SJCRH30 (cell line): ENCODE data around the gene MAML3. TPM values are rescaled to one million over a fixed set of nuclear protein-coding genes. Genes with fewer than 3 reads are reported as not detected.

Experiments
- DNase-seq, 2 experiments: peaks; one replicate each; pipeline ENCODE4 v3.0.0-alpha.2; 2015 to 2020
- H3K27ac ChIP-seq: fragments of 250-450 bp; sonication (Bioruptor Pico); 2 replicates; pipeline ENCODE4 v1.5.1; 2020; ENCODE audit warnings: mild to moderate bottlenecking, moderate library complexity
- H3K27me3 ChIP-seq: fragments of 250-450 bp; sonication (Bioruptor Pico); 2 replicates; pipeline ENCODE4 v1.5.1; 2020; ENCODE audit warnings: mild to moderate bottlenecking, moderate library complexity
- H3K36me3 ChIP-seq: fragments of 250-450 bp; sonication (Bioruptor Pico); 2 replicates; pipeline ENCODE4 v1.5.1; 2020; ENCODE audit warnings: mild to moderate bottlenecking, moderate library complexity
- H3K4me1 ChIP-seq: fragments of 250-450 bp; sonication (Bioruptor Pico); 2 replicates; pipeline ENCODE4 v1.5.1; 2020; ENCODE audit warnings: mild to moderate bottlenecking, moderate library complexity
- H3K4me3 ChIP-seq: fragments of 250-450 bp; sonication (Bioruptor Pico); 2 replicates; pipeline ENCODE4 v1.5.1; 2020; ENCODE audit warnings: mild to moderate bottlenecking, moderate library complexity
- H3K9me3 ChIP-seq: fragments of 250-450 bp; sonication (Bioruptor Pico); replicated peaks from 2 replicates; pipeline ENCODE4 v1.5.1; 2020; ENCODE audit warnings: mild to moderate bottlenecking, moderate library complexity
- total RNA-seq: library from RNA; depleted of rRNA; stranded (reverse); fragments of >200 nt; shearing (Covaris generic); gene quantifications from 2 replicates; pipeline ENCODE4 v1.2.3, GENCODE V29; 2014

MAML3 gene
- total RNA-seq, 1 experiment from 2014 or later, result 0.42 TPM

DNA sequence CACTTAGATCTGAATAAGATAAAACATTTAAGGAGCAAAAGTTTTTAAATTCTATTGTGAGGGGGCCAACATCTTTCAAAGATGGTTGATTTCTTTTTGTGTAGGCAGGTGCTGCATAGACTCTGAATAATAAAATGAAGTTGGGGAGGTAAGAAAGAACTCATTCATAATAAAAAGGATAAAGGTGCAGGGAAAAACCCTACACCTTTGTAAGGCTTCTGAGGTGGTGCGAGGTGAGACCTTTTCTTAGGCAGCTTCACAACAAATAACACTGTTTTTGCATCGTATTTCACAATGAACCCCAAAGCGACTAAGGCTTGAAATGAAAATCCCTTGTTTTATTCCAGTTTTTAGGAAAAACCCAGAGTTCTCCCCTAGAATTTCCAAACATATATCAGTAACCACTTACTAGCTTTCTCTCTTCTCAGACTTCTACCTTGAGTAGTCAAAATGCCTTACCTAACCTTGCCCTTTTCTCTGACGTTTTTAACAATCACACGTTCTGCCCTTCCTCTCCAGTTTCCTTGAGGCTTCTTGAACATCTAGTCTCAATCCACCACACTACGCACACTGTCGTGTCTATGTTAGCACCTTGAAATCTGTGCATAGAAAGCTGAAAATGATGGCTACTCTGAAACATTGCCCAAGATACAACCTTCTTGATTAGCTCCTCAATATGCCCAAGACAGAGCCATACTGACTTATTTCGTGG is 30.2 kb downstream of the MAML3 start:
- H3K36me3 ChIP-seq, result no peaks in the 10 kb centered on the region
- H3K4me3 ChIP-seq, result no peak overlapping the region
- no peak overlapping the region for H3K27ac ChIP-seq
- H3K9me3 ChIP-seq, result no peaks in the 10 kb centered on the region
- no peaks in the 10 kb centered on the region for H3K4me1 ChIP-seq
- DNase-seq, result no peak
- H3K27me3 ChIP-seq, result no peaks in the 10 kb centered on the region

- Histone ChIP-seq H3K36me3 (no peaks in the 10 kb centered on the region), H3K27ac (no peak overlapping the region)
These were observed 31.1 kb downstream of the MAML3 start for GRCh38 chr4:140122891-140123290.

GRCh38 chr4:140121646-140122045 is 32.3 kb downstream of the MAML3 start:
- Histone ChIP-seq H3K27ac (no peak overlapping the region), H3K9me3 (no peaks in the 10 kb centered on the region), H3K36me3 (no peaks in the 10 kb centered on the region), H3K27me3 (no peaks in the 10 kb centered on the region), H3K4me1 (no peaks in the 10 kb centered on the region), H3K4me3 (no peak overlapping the region)
- no peak for DNase-seq

More at GRCh38 chr4:140122891-140123290, 31.1 kb downstream of the MAML3 start:
- no peak for DNase-seq
- H3K4me3 ChIP-seq, result no peak overlapping the region
- H3K4me1 ChIP-seq, result no peaks in the 10 kb centered on the region
- no peaks in the 10 kb centered on the region for H3K27me3 ChIP-seq
- no peaks in the 10 kb centered on the region for H3K9me3 ChIP-seq

- Histone ChIP-seq H3K4me1 (no peaks in the 10 kb centered on the region), H3K4me3 (no peak overlapping the region), H3K9me3 (no peaks in the 10 kb centered on the region), H3K27ac (no peak overlapping the region), H3K36me3 (no peaks in the 10 kb centered on the region), H3K27me3 (no peaks in the 10 kb centered on the region)
- no peak for DNase-seq
These were observed 34.9 kb downstream of the MAML3 start for GRCh38 chr4:140118931-140119640.

DNA sequence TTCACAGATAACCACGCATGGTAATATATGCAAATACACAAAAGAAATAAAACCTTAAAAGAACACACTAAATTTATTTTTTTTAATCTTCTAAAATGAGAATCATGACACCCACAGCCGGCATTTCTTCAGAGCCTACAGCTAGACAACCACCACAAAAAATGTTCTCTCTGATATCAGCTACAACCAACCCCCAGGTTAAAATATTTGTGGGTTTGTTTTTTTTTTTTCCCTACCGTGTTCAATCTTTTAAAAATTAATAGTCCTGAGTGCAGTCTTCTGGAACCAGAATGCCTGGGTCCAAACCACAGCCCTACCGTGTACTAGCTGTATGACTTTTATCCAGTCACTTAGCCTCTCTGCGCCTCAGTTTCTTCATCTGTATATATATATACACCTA is 36.0 kb downstream of the MAML3 start:
- no peaks in the 10 kb centered on the region for H3K36me3 ChIP-seq

GRCh38 chr4:140116442-140117104 is 37.4 kb downstream of the MAML3 start:
- no peaks in the 10 kb centered on the region for H3K9me3 ChIP-seq
- H3K4me1 ChIP-seq, result no peaks in the 10 kb centered on the region
- no peak overlapping the region for H3K4me3 ChIP-seq
- no peak for DNase-seq
- no peak overlapping the region for H3K27ac ChIP-seq
- no peaks in the 10 kb centered on the region for H3K36me3 ChIP-seq
- no peaks in the 10 kb centered on the region for H3K27me3 ChIP-seq

More for the DNA sequence above, 36.0 kb downstream of the MAML3 start:
- no peaks in the 10 kb centered on the region for H3K27me3 ChIP-seq
- no peak overlapping the region for H3K27ac ChIP-seq
- H3K9me3 ChIP-seq, result no peaks in the 10 kb centered on the region
- no peaks in the 10 kb centered on the region for H3K4me1 ChIP-seq
- no peak for DNase-seq
- H3K4me3 ChIP-seq, result no peak overlapping the region

DNA sequence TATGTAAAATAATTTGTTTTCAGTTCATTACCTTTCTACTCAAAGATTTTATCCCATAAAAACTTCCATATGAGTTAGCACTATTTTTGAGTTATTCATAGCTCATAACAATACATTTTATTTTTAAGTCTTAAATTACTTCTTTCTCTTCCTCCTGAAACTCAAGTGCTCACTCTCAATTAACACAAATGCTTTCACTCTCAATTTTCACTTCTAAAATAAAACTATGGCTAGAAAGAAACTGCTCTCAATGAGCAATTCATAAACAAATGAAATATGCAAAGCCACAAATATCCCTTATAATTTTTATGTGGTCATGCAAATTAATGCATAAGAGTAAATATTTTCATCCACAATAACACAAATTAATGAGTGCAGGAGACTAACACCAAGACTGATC is 38.8 kb downstream of the MAML3 start:
- Histone ChIP-seq H3K9me3 (no peaks in the 10 kb centered on the region), H3K36me3 (no peaks in the 10 kb centered on the region), H3K4me3 (no peak overlapping the region), H3K27me3 (no peaks in the 10 kb centered on the region), H3K4me1 (no peaks in the 10 kb centered on the region; the same call in 1 of the 2 replicates), H3K27ac (no peak overlapping the region)
- no peak for DNase-seq

DNA sequence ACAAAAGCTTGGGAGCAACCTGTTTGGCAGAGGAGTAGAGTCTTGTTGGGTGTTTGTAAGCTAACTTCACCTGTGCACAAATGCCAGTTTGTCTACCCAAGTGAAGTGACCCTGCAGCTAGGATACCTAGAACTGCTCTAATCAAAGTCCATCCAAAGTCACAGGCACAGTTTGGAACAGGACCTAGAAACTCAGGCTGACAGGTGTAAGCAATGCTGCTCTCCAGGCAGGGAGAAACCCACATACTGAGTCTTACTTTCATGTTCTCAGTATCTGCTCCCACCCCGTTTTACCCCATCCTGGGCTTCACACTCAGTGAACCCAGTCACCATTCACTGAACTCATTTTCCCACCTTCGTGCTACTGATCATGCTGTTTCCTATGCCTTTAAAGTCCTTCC is 40.3 kb downstream of the MAML3 start:
- Histone ChIP-seq H3K9me3 (no peaks in the 10 kb centered on the region), H3K36me3 (no peaks in the 10 kb centered on the region), H3K4me1 (no peaks in the 10 kb centered on the region; the same call in 1 of the 2 replicates), H3K27ac (no peak overlapping the region), H3K27me3 (no peaks in the 10 kb centered on the region), H3K4me3 (no peak overlapping the region)
- DNase-seq, result no peak

GRCh38 chr4:140112576-140112975 is 41.4 kb downstream of the MAML3 start:
- H3K36me3 ChIP-seq, result no peaks in the 10 kb centered on the region
- no peak overlapping the region for H3K27ac ChIP-seq
- no peak for DNase-seq
- no peaks in the 10 kb centered on the region; the same call in 1 of the 2 replicates for H3K4me1 ChIP-seq
- no peaks in the 10 kb centered on the region for H3K9me3 ChIP-seq
- no peaks in the 10 kb centered on the region for H3K27me3 ChIP-seq
- no peak overlapping the region for H3K4me3 ChIP-seq

- no peaks in the 10 kb centered on the region for H3K27me3 ChIP-seq
- no peaks in the 10 kb centered on the region for H3K36me3 ChIP-seq
- no peak overlapping the region for H3K27ac ChIP-seq
- no peak overlapping the region for H3K4me3 ChIP-seq
- H3K4me1 ChIP-seq, result no peaks in the 10 kb centered on the region; the same call in 1 of the 2 replicates
- H3K9me3 ChIP-seq, result no peaks in the 10 kb centered on the region
- DNase-seq, result no peak
These were observed 42.7 kb downstream of the MAML3 start for GRCh38 chr4:140111256-140111655.

GRCh38 chr4:140110542-140111215 is 43.3 kb downstream of the MAML3 start:
- no peak for DNase-seq

DNA sequence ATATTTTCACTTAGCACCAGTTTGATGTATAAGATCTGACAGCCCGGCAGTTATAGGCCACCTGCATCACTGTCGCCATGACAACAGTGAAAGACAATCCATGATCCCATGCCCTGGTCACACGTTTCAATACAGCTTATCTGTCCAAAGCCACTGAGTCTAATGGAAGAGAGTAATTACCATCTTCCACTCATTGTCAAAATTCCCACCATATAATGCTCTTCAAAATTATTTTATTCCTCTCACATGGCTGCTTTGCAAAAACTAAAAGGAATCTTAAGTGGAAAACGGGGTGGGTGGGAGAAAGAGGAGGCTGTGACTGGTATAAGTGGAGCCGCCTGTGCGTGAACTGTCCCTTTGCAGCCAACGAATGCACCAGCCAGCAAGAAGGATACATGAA is 44.2 kb downstream of the MAML3 start:
- Histone ChIP-seq H3K27ac (no peak overlapping the region), H3K27me3 (no peaks in the 10 kb centered on the region), H3K4me1 (no peaks in the 10 kb centered on the region; the same call in 1 of the 2 replicates), H3K4me3 (no peak overlapping the region), H3K9me3 (no peaks in the 10 kb centered on the region), H3K36me3 (no peaks in the 10 kb centered on the region)
- DNase-seq, result no peak

More at GRCh38 chr4:140110542-140111215, 43.3 kb downstream of the MAML3 start:
- Histone ChIP-seq H3K27me3 (no peaks in the 10 kb centered on the region), H3K36me3 (no peaks in the 10 kb centered on the region), H3K9me3 (no peaks in the 10 kb centered on the region), H3K27ac (no peak overlapping the region), H3K4me1 (no peaks in the 10 kb centered on the region; the same call in 1 of the 2 replicates), H3K4me3 (no peak overlapping the region)

- no peak for DNase-seq
- H3K27me3 ChIP-seq, result no peaks in the 10 kb centered on the region
These were observed 44.7 kb downstream of the MAML3 start for GRCh38 chr4:140109292-140109691.

DNA sequence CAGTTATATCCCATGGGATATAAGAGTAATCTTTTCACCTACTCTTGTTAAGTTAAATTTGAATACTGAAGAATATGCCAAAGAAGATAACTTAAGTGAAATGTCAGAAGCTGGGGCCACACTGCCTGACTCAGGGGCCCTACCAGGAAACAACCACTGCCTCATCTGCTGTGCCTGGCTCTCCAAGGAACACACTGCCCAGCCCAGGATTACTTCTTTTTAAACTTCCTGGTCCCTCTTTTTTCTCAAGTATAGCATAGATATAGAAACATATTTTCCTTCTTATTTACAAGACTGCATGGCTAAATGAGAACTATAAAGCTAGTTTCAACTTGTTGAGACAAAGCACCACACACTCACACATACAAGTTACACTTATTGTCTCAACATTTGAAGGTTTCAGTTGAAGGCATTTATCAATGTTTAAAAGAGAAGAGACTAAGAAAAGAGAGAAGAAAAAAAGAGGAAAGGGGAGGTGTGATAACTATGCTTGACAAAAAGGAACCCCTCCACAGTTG is 45.2 kb downstream of the MAML3 start:
- Histone ChIP-seq H3K36me3 (no peaks in the 10 kb centered on the region), H3K4me3 (no peak overlapping the region), H3K27ac (no peak overlapping the region), H3K4me1 (no peaks in the 10 kb centered on the region; the same call in 1 of the 2 replicates), H3K9me3 (no peaks in the 10 kb centered on the region), H3K27me3 (no peaks in the 10 kb centered on the region)
- DNase-seq, result no peak

More at GRCh38 chr4:140109292-140109691, 44.7 kb downstream of the MAML3 start:
- Histone ChIP-seq H3K36me3 (no peaks in the 10 kb centered on the region), H3K9me3 (no peaks in the 10 kb centered on the region), H3K27ac (no peak overlapping the region), H3K4me1 (no peaks in the 10 kb centered on the region; the same call in 1 of the 2 replicates), H3K4me3 (no peak overlapping the region)
